ENCODE measurements around the gene SLC24A3. TPM values are rescaled to one million over a fixed set of nuclear protein-coding genes. Genes with fewer than 3 reads are reported as not detected.

Gene SLC24A3
- total and polyA plus RNA-seq, 11 donors, result 0.26 to 3.9 (median 0.77) TPM

DNA sequence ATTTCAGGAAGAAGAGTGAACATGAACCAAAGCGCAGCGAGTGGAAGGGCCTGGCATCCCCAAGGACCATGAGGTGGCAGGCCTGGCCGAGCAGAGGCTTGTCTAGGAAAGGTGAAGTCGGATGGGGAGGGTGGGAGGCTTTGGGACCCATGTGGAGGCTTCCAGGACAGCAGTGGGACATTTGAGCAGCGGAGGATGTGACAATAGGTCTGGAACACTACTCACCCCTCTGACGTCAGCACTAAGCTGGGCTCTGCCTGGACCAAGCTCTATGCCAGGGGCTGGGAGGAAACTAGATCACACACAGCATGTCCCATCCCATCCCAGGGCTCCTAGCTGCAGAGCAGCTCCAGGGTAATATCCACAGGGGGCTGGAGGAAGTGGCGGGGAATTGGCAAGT, 370.3 kb downstream of the SLC24A3 start:
- ATAC-seq (no peak), DNase-seq (no peak)
- Histone ChIP-seq H3K4me1 (no peaks in the 10 kb centered on the region), H3K36me3 (no peaks in the 10 kb centered on the region), H3K27ac (no peak overlapping the region), H3K27me3 (peaks cover 0 to 6% (median 0%) of the 10 kb centered on the region in 9 donors), H3K4me3 (no peak overlapping the region), H3K9me3 (no peaks in the 10 kb centered on the region)
- 77 to 87% (median 82%) methylated on average over 7 of the region's 7 CpGs for WGBS, 4 donors
- TF ChIP-seq POLR2A (IDR thresholded peaks at IDR 0.05), result no peak
- TF ChIP-seq, protein P1, sequence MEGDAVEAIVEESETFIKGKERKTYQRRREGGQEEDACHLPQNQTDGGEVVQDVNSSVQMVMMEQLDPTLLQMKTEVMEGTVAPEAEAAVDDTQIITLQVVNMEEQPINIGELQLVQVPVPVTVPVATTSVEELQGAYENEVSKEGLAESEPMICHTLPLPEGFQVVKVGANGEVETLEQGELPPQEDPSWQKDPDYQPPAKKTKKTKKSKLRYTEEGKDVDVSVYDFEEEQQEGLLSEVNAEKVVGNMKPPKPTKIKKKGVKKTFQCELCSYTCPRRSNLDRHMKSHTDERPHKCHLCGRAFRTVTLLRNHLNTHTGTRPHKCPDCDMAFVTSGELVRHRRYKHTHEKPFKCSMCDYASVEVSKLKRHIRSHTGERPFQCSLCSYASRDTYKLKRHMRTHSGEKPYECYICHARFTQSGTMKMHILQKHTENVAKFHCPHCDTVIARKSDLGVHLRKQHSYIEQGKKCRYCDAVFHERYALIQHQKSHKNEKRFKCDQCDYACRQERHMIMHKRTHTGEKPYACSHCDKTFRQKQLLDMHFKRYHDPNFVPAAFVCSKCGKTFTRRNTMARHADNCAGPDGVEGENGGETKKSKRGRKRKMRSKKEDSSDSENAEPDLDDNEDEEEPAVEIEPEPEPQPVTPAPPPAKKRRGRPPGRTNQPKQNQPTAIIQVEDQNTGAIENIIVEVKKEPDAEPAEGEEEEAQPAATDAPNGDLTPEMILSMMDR (IDR thresholded peaks at IDR 0.05), result no peak
- intact Hi-C loops (cut with DNase I), result loop anchor here in 9 of 10 donors (1.0 to 10.0 kb wide), 10 partner anchors 82 to 950 kb away; no protein-coding TSS in a partner anchor

GRCh38 chr20:19583532-19584175, 371.2 kb downstream of the SLC24A3 start:
- intact Hi-C loops (cut with DNase I), result loop anchor here (1.0 to 10.0 kb wide), 11 partner anchors 81 to 951 kb away; no protein-coding TSS in a partner anchor
- peak; percentile 44 to 79 (median 65) for DNase-seq
- Histone ChIP-seq H3K27ac (no peak overlapping the region), H3K27me3 (peaks cover 0 to 6% (median 0%) of the 10 kb centered on the region in 9 donors), H3K36me3 (no peaks in the 10 kb centered on the region), H3K4me1 (no peaks in the 10 kb centered on the region), H3K4me3 (no peak overlapping the region), H3K9me3 (no peaks in the 10 kb centered on the region)
- 39 to 49% (median 46%) methylated on average over 9 to 12 of the region's 12 CpGs for WGBS, 4 donors
- peak in 3 of 4 donors; percentile 81 to 86 (median 85) for ATAC-seq
- TF ChIP-seq, protein P1 (IDR thresholded peaks at IDR 0.05), result peak; percentile 70 to 85 (median 79)
- TF ChIP-seq POLR2A (IDR thresholded peaks at IDR 0.05), result no peak

- no peak for DNase-seq
- ATAC-seq, result no peak
- 86 to 95% (median 91%) methylated on average over 4 of the region's 4 CpGs for WGBS, 4 donors
- H3K4me1 ChIP-seq, result peaks cover 0 to 2% (median 0%) of the 10 kb centered on the region in 12 donors
- intact Hi-C loops (cut with DNase I), result loop anchor here in 7 of 10 donors (2.0 to 10.0 kb wide), 8 partner anchors 73 to 953 kb away; no protein-coding TSS in a partner anchor
- no peak overlapping the region for H3K4me3 ChIP-seq
- TF ChIP-seq, protein P1 (IDR thresholded peaks at IDR 0.05), result no peak
- TF ChIP-seq POLR2A (IDR thresholded peaks at IDR 0.05), result no peak
- H3K36me3 ChIP-seq, result no peaks in the 10 kb centered on the region
- H3K27ac ChIP-seq, result no peak overlapping the region
- no peaks in the 10 kb centered on the region for H3K9me3 ChIP-seq
- H3K27me3 ChIP-seq, result peaks cover 0 to 6% (median 0%) of the 10 kb centered on the region in 9 donors
These were observed 375.8 kb downstream of the SLC24A3 start for GRCh38 chr20:19588241-19588640.

DNA sequence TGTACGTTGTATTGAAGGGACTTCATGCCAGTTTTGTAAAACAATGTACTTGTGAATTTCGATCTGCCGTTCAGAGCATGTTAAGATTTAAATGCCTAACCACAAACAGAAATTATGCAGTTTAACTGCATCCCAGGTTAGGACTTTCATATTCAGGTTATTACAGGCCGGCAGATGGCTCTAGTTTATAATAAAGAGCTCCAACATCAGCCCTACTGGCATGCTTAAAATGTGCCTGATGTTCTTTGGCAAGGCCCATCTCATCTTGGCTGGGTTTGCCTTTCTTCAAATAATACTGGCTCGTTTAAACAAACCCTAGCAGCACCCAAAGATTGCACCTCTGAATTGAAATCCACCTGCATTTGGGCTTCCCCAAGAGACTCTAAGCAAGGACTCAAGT, 376.3 kb downstream of the SLC24A3 start:
- WGBS, 4 donors, result 59 to 69% (median 66%) methylated on average over 5 of the region's 5 CpGs
- H3K4me1 ChIP-seq, result peaks cover 0 to 2% (median 0%) of the 10 kb centered on the region in 12 donors
- peaks cover 0 to 6% (median 0%) of the 10 kb centered on the region in 9 donors for H3K27me3 ChIP-seq
- H3K4me3 ChIP-seq, result no peak overlapping the region
- no peaks in the 10 kb centered on the region for H3K36me3 ChIP-seq
- DNase-seq (no peak), ATAC-seq (peak in 3 of 4 donors; percentile 23 to 50 (median 39))
- no peak overlapping the region for H3K27ac ChIP-seq
- TF ChIP-seq POLR2A (IDR thresholded peaks at IDR 0.05), result no peak
- TF ChIP-seq, protein P1 (IDR thresholded peaks at IDR 0.05), result peak in 3 of 12 donors; percentile 10 to 23 (median 15)
- intact Hi-C loops (cut with DNase I), result loop anchor here in 7 of 10 donors (2.0 to 10.0 kb wide), 8 partner anchors 72 to 954 kb away; no protein-coding TSS in a partner anchor
- no peaks in the 10 kb centered on the region for H3K9me3 ChIP-seq

Data from heart left ventricle (tissue), 16 donors.